Right renal pelvis (tissue), 4 donors: ENCODE results near the gene SLC9A3. TPM values are rescaled to one million over a fixed set of nuclear protein-coding genes. Genes with fewer than 3 reads are reported as not detected.
"Not testable (repeated sequence)": the region's sequence is repeated elsewhere in the genome, so short reads cannot be mapped to it uniquely, and the experiment has no call there.

ENCODE experiments used
- DNase-seq, 4 donors: peaks; one replicate each; pipeline ENCODE4 v3.0.0-alpha.2; 2013; ENCODE audit warnings: low read depth in 4 of 4, low spot score in 3 of 4, missing footprints in 1 of 4
- polyA plus RNA-seq, 4 donors: library from polyadenylated mRNA; unstranded; fragments of 120-200 nt; gene quantifications; one replicate each; pipeline ENCODE4 v1.2.1, GENCODE V29; 2013; ENCODE audit not compliant: insufficient read length in 4 of 4

Gene SLC9A3
- polyA plus RNA-seq, 4 donors = 40.5 to 60.9 (median 47.3) TPM

DNA sequence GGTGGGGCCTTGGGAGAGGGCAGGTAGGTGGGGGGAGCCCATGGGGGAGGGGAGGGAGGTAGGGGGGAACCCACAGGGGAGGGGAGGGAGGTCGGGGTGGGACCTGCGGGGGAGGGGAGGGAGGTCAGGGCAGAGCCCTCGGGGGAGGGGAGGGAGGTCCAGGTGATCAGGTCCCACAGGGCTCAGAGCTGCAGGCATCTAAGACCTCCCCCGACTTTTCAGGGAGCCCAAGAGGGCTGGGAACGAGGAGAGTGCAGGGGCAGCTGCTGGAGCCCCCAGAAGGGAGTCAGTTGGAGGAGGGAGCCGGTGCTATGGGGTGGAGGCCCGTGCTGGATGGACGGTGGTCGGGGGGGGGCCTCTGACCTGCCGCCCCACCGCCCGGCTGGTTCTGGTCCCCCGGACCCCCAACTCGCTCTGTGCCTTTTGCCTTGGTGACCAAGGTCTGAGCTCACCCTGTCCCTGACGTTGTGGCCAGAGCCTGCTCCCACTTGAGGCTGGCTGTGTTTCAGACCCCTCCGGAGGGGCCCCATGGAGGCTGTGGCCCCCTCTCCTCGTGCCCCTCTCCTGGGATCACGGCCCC lies 31.8 kb downstream of the SLC9A3 start:
- no peak for DNase-seq

DNA sequence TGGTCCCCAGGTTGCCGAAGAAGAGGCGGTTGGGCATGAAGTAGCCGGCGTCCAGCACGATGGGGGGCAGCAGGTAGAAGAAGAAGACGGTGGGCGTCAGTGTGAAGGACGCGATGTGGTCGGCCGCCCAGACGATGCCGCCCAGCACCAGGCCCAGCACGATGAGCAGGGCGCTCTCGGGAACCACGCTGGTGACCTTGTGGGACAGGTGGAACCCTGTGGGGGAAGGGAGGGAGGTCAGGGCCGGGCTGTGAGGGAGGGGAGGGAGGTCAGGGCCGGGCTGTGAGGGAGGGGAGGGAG lies 32.4 kb downstream of the SLC9A3 start:
- no peak for DNase-seq

DNA sequence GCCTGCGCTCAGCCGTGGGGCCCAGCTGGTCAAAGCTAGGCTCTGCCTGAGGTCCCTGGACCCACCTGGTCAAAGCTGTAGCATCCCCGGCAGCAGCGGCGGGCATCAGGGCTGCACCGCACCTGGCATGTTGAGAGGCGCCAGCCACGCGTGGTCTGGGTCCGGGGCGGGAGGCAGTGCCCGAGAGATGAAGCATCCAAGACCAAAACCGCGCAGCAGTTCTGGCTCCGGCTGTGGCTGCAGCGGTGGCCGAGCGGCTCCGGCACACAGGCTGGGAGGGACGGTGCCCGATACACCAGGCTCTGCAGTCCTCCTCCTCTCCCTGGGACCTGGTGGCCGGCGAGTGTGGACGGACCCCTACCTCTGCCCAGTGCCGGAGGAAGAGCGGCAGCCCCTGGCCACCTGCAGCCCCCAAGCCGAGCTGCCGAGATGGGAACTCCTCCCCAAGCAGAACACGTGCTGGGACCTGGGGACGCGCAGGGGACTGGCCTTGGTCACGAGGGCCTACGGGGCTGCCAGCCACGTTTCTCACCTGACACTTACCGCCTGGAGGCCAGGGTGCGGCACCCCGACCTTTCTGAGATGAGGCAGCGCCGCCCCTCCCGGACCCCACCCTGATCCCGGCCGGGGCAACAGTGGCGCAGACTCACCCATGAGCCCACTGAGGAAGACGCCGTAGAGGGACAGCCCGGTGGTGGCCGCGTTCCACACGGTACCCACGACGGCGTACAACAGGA lies 33.0 kb downstream of the SLC9A3 start:
- no peak for DNase-seq

DNA sequence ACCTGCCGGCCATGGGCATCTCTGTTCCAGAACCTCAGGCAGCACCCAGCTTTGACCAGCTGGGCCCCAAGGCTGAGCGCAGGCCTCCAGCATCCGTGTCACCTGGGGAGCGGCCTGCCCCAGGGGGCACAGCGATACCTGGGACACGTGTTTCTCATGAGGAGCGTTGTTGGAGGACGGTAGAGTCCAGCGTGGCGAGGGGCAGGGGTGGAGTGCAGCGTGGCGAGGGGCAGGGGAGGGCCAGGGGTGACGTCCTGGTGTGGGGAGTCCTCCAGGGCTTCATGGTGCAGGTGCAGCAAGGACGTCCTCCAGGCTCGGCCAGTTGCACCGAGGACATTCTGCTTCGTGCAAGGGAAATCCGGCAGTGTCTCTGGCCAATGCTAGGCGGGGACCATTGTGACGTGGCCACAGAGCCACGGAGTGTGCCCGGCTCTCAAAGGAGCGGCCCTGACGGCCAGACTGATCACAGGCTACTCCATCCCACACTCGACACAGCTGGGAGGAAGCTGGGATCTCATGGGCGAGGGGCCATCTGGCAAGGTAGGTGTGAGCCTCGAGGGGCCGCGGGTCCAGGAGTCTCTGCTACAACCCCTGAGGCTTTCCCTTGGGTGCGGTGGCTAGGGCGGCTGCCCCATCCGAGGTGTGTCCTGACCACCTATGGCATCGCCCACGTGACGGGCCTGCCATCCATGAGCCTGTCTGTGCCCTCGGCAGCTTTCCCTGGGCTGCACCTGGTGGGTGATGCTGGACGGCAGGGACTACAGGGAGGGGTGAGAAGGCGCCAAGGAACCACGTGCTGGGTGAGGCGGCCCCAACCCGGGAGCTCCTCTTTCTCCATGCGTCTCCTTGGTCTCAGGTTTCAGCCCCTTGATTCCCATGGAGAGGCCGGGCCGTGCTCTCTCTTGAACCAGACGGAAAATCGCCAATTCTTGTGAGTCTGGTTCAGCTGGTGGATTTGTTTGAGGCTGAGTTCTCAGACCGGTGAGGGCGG lies 33.8 kb downstream of the SLC9A3 start:
- no peak for DNase-seq

DNA sequence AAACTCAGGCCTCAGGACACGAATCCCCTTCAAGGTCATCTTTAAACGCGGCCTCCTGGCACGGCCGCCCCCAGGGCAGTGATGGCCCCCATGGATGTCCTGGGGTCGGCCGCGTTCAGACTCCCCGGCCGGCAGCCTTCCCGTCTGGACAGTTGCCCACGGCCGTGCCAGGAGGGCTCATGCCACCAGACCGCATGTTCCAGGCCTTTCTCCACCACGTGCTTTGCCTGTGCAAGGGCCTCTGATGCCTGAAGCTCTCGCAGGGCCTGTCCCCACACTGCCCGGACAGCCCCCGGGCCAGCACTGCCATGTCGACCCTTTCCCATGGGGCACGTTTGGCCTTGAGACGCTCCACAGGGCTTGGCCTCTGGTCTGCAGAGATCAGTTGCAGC lies 34.6 kb downstream of the SLC9A3 start:
- no peak for DNase-seq

DNA sequence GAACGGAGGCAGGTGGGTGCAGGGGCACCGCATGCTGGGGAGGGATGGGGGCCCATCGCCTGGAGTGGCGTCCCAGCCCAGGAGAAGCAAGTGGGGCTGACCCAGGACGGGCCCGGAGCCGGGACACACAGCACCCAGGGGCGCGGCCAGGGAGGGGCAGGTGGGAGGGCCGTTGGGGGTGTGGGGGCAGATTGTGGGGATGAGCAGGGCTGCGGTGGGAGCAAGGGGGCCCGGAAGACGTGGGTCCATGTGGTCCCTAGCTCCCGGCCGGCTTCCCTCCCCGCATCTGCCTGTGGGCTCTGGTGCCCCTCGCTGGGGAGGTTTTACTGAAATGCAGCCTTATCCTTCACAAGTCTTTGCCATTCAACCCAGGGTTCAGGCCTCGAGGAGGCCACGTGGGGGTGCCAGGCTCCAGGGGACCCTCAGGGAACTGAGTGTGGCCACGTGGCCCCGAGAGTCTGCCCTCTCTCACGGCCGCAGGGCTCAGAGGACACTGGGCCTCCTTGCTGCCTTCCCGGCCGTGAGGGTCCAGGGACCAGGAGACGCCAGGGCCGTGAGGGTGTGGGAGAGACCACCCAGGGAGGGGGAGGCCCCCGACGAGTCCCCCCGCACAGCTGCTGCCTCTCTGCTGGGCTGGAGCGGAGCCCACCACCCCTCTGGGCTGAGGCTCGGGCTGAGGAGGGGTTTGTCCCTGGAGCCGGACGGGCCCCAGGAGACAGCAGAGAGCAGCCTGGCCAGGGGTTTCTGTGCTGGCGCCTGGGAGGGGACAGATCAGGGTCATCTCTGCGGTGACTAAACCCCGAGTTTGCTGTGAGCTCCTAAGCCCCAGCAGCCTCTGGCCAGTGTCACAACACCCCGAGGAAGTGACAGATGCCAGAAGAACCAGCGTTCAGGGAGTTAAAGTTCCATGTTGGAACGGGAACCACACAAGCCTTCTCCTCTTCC lies 35.2 kb downstream of the SLC9A3 start:
- DNase-seq = no peak

DNA sequence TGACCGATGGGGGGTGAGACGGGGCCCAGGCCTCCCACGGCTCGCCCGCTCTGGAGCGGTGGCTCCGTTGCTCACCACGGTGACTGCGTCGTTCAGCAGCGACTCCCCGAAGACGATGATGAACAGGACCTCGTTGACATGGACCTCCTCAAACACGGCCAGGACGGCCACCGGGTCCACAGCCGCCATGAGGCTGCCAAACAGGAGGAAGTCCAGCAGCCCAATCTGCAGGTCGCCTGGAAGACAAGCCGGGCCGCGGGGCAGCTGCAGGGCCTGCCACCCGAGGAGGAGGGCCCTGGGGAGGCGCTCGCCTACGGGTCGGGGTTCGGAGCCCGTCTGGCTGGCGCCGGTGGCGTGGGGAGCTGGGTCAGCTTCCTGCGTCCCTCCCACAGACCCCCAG lies 36.0 kb downstream of the SLC9A3 start:
- DNase-seq = no peak

DNA sequence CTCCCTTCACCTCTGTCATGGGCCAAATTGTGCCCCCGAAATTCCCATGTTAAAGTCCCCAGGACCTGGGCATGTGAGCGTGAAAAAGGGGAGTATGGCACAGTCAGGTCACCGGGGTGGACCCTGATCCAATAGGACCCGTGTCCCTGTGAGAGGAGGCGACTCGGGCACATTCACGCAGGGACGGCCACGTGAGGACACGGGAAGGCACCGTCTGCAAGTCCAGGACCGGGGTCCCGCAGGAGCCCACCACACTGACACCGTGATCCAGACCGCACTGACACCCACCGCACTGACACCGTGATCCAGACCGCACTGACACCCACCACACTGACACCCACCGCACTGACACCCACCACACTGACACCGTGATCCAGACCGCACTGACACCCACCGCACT lies 37.7 kb downstream of the SLC9A3 start:
- DNase-seq = not testable (repeated sequence)

DNA sequence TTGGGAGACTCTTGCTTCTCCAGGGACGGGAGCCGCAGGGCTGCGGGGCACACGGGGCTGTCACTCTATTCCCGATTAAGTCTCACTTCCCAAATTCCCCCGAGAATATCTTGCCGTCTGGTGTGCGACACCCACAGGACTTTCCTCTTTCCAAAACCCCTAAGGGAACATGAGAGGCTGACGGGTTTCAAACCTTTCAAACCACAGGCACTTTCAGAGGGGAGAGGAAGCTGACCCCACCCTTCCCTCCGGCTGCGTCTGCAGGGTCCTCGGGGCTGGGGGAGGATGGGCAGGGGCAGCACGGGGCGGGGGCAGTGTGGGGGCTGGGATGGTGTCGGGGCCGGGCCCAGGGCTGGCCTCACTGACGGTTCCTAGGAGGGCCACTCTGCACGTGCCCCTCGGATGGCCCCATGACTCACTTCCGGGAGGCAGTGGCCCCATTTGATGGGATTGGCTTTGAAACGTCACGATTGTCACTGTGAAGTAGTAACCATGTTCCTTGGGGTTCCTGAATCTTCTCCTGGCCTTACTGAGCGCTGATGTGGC lies 38.2 kb downstream of the SLC9A3 start:
- no peak for DNase-seq

DNA sequence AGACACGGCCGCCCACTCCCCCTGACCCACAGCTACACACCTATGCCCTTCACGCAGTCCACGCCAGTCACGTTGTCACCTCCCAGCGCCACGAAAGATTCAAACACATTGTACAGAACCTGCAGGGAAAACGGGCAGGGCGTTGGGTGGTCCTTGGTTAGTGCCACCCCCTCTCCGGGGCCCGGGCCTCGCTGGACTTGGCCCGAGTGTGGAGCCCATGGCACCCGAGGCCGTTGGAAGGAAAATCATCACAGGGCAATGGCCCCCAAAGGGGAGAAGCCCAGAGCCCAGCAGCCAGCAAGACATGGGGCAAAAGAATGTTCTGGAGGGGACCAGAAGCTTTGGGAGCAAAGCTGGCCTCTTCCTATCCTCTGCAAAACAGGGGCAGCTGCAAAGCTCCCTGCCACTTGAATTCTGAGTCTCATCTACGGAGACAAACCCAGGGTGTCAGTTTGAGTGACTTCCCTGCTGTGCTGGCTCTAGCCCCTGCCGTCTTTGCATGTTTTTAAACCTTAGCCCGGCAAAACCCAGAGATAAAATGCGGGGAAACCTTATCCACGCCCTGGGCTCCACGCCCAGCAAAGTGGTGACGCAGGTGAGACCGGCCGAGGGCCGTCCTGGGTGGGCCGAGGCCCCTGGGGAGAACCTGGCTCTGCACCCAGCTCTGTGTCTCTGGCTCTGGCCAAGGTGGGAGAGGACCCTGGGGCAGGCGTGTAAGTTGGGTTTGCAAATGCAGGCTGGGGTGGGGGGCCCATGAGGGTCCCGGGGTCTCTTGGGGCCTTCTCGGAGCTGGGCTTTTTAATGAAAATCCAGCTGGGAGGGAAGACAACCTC lies 38.9 kb downstream of the SLC9A3 start:
- no peak for DNase-seq

DNA sequence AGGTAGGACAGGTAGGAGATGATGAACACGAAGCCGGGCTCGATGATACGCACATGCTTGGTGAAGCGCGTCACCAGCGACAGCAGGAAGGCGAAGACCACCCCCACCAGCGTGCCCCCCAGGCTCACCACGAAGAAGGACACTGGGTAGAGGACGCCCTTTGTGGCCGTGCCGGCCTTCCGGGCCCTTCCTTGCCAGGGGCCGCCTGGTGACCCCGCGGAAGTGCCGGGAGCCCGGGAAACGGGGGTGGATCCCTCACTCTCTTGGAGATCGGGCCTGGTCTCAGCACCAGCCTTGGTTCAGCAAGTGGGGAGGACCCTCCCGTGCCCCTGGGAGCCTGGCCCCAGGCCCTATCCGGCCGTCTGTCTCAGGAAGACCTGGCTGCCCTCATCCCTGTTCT lies 39.7 kb downstream of the SLC9A3 start:
- no peak for DNase-seq

DNA sequence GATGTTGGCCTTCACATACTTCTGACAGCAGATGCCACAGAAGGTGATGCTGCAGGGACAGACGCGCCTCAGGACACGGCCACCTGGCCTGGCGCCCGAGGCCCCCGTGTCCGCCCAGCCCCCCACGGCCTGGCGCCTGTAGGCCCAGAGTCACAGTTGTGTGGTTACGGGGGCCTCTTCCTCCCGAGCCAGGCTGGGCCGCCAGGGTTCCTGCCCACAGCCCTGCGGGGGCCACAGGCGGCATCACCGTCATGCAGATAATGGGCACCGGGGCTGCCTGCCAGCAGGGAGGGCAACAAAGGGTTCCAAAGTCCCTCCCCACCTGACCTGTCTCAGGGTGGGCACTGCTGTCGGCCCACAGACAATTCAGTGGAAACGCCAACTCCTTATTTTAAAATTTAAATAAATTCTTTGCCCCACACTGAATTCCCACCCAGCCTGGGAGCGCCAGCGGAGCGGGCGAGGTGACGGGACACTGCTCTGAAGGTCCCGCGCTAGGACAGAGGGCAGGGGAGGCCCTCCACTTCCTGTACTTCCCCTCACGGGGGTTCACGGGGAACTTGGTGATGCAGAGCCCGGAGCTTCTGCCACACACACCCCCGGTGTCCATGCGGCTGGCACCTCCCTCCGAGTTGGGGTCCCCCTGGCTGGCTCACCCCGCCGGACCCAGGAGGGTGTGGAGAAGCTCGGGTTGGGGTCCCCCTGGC lies 40.7 kb downstream of the SLC9A3 start:
- no peak for DNase-seq

DNA sequence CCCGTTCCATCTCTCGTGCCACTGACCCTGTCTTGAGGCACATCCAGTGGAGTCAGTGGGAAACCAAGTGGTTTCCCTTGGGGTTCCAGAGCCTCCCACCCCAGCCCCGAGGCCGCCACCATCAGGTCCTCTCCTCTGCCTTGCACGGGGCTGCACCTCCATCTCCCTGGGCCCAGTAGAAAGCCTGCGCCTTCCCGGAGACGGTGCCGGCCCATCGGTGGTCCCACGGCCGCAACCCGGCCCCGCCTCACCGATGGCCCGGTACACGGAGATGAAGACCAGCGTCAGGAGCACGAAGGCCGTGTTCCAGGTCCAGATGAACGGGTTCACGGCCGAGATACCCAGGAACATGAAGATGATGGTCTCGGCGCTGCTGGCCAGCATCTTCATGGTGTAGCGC lies 41.2 kb downstream of the SLC9A3 start:
- no peak for DNase-seq

DNA sequence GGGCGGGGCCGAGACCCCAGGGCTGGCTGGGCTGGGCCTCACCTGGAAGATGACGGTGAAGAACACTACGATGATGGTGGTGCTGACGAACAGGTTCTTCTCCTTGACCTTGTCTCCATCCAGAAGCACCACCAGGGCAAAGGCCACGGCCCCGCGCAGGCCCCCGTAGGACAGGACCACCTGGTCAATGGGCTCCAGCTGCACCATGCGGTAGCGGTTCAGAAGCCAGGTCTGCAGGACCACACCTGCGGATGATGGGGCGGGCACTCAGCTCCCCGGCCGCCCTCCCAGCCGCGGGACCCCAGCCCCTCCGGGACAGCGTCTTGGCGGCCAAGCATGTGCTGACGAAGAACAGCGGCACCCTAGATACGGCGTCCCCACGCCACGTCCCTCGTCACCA lies 41.7 kb downstream of the SLC9A3 start:
- DNase-seq = no peak

DNA sequence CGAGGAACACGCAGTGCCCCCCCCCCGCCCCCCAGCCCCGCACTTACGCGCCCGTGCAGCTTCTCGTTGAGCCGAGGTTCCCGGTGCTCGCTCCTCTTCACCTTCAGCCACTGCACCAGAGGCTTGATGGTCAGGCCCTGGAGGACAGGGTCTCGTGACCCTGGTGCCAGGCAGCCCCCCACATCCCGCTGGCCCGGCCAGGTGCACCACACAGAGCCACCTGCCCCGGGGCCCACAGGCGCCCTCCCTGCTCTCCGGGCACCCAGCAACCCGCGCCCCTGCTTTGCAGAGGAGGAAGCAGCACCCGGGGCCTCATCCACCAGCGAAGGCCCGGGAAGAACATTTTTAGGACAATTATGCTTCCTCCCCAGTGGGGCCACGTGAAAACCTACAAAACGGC lies 42.2 kb downstream of the SLC9A3 start:
- no peak for DNase-seq

DNA sequence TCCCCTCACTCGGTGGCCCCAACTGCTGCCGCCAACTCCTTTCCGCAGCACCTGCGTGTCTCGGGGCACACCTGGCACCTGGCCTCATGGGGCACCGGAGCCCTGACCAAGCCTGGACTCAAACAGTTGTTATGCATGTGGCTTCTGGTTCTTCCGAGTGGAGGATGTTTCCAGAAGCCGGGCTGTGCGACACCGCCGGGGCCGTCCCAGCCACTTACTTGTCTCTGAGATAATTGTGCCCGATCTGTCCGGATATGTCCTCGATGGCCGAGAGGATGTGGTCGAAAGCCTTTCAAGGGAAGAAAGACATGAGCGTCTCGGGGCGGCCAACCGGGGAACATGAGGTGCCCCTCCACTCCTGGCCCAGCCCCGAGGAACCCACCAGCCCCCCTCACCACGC lies 42.9 kb downstream of the SLC9A3 start:
- DNase-seq = no peak

DNA sequence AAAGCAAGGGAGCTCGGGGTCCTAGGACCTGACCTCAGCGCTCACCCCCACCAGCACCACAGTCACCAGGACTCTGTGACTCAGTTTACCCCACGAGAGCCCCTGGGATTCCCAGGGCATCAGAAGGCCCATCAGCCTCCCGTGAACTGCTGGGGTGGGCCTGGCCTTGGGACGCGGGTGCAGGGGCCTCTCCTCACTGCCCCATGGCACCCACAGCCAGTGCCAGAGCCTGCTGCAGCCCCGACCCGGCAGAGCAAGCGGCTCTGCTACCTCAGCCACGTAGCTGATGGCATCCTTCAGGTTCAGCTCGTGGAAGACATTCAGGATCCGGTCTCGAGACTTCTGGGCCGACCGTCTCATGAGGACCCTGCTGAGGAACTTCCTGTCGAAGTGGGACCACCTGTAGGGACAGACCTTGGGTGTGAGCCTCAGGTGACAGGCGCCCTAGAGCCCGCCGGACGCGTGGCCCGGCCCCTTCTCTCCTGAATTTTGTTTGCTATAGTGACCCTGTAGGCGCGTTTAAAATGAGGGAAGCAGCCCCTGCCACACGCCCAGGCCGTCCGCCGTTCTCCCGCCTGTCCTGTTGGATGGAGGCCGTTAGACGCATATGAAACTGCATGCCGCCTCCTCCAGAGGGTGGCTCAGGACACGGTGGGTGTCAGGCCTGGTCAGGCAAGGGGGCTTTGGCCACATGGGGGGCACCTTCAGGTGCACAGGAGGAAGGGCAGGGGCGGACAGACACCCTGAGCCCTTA lies 44.5 kb downstream of the SLC9A3 start:
- DNase-seq = no peak

DNA sequence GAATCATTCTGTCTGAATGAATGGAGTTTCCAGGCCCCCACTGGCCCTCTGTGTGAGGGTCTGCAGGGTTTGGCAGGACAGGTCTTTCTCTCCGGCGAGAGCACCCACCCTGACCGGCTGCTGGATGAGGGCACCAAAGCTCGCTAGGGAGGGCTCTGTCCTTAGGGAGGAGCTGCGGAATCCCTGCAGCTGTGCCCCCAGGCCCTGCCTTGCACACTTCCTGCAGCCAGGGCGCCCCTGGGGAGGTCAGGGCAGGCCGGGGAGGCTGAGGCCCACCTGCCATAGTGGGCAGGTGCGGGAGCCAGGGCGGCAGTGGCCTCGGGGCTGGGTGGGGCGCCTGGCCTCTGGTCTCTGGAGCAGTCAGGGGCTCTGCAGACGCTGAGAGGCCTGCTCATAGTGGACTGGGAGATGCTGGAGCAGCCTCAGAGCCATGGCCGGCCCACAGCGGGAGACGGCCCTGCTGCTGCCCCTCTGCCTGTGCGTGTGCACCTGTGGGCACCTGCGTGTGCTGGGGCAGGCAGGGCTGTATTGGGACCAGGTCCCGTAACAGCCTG lies 45.2 kb downstream of the SLC9A3 start:
- no peak for DNase-seq
